H1 (cell line): ENCODE measurements around the gene KRT4.

Experiments
- EGR1 ChIP-seq: IDR thresholded peaks from 2 replicates; pipeline ENCODE4 v1.6.1; 2011; ENCODE audit warnings: low read depth, low read length, borderline replicate concordance
- JUN ChIP-seq: IDR thresholded peaks from 2 replicates; pipeline ENCODE4 v1.6.1; 2011; ENCODE audit warnings: low read depth, mild to moderate bottlenecking, improper control_type of control experiment, low read length
- POLR2AphosphoS5 ChIP-seq: IDR thresholded peaks from 2 replicates; pipeline ENCODE4 v1.6.1; 2011; ENCODE audit warnings: low read depth, low read length
- TAF1 ChIP-seq: IDR thresholded peaks from 2 replicates; pipeline ENCODE4 v1.6.1; 2011; ENCODE audit warnings: mild to moderate bottlenecking, low read depth, low read length

DNA sequence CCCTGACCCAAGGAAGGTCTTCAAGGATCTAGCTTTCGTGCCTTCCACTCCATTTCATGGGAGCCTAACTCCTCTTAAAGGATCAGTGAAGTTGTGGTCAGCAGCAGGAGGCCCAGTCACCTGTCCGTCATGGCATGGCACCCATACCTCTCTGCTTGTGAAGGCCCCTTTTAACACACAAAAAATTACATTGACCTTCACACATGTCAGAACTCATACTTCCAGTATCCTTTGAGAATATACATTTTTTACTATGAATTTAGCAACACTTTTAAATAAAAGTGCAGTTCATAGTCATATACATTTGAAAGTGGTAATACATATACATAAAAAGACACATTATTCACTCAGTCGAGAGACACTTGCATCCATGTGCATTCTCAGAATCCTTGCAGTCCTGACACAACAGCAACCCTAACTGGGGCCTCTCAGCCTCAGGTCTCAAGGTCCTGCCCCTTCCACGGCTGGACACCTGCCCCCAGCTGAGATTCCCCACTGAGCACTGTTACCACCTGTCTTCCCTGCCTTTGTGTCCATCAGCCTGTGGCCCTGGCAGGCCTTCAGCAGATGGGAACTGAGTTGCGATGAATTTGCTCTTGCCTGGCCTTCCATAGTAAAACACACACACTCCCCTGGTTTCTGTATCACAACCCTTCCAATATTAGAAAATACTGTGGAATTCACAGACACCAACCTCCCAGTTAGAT, 14.3 kb downstream of the KRT4 start:
- no peak for TF ChIP-seq POLR2AphosphoS5
- no peak for TF ChIP-seq JUN
- no peak for TF ChIP-seq EGR1
- TF ChIP-seq TAF1: no peak
